Measurements from ENCODE around the gene OGA. TPM values are rescaled to one million over a fixed set of nuclear protein-coding genes. Genes with fewer than 3 reads are reported as not detected.

OGA gene
- total and polyA plus RNA-seq, 9 of the 15 experiments (the other 6 are each of a cell fraction or from before 2014, with no cell fraction given) = 13.5 to 73.5 (median 59.5) TPM

DNA sequence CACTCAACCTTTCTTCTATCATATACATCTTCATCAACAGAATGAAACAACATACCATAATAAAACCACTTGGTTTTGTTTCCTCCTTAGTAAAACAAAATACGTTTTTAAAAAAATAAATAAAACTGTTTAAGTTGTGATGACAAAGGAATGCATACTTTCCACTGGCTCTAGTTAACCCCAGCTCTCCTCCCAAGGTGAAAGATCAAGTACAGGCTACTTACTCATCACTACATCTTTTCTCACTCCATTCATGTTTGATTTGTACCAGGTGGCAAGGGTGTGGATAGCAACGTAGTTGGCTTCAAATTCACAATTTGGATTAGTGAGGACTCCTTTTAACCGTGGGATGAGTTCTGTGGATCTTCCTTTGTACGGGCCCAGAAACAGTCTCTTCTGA, 14.7 kb downstream of the OGA start:
- ChIA-PET CTCF (ENCODE audit: low intra/inter-chr PET ratio) (no interaction called here), POLR2A (interaction anchor here (0.6 to 2.1 kb wide), 3 partner anchors 8 to 328 kb away, joined by 3 to 6 read pairs (median 4); no protein-coding TSS in a partner anchor)
- Histone ChIP-seq H3K4me1 (replicated peaks in 1 of 2; ENCODE audit: control insufficient read depth in 2 of 2, insufficient read depth in 2 of 2, low read length in 2 of 2) (peaks cover 0 to 4% of the 10 kb centered on the region in 2 experiments; a peak in 1 of 5 replicates), H3K27me3 (ENCODE audit: control insufficient read depth in 2 of 2, insufficient read depth in 2 of 2, low read length in 2 of 2) (no peaks in the 10 kb centered on the region), H3K4me3 (no peak overlapping the region), H3K9me3 (replicated peaks; ENCODE audit: control insufficient read depth, insufficient read depth, low read depth, low read length) (no peaks in the 10 kb centered on the region), H3K4me2 (ENCODE audit: insufficient read depth, low read length) (no peak overlapping the region), H3K9ac (ENCODE audit: insufficient read depth in 1 of 2, low read depth in 2 of 2, low read length in 2 of 2) (no peak overlapping the region), H3K9me1 (ENCODE audit: control insufficient read depth, insufficient read depth, low read length) (no peaks in the 10 kb centered on the region), H4K20me1 (replicated peaks; ENCODE audit: control insufficient read depth, insufficient read depth, low read length) (no peaks in the 10 kb centered on the region; the same call in 1 of the 2 replicates), H3K36me3 (ENCODE audit: control insufficient read depth, insufficient read depth, low read length) (peaks cover 90% of the 10 kb centered on the region), H3K79me2 (ENCODE audit: control insufficient read depth, insufficient read depth, low read length) (peaks cover 27% of the 10 kb centered on the region), H2AFZ (ENCODE audit: low read depth, low read length) (no peak overlapping the region), H3K27ac (ENCODE audit: extremely low read depth, low read depth, low read length) (no peak overlapping the region)
- in situ Hi-C loops (cut with MboI) (no loop called here), intact Hi-C loops (cut with micrococcal nuclease) (no loop called here)
- WGBS (ENCODE audit: insufficient coverage, low coverage, missing lambda C conversion rate) = 90% methylated on average over 4 of the region's 4 CpGs
- DNase-seq (ENCODE audit: extremely low read depth in 1 of 4, low spot score in 3 of 4) (no peak), ATAC-seq (no peak), FAIRE-seq (no peak)
- BruUV-seq (replicated peaks) = no TSS peak
- TF ChIP-seq TRIM28 (IDR thresholded peaks at IDR 0.05) = no peak
- TF ChIP-seq, protein P1, sequence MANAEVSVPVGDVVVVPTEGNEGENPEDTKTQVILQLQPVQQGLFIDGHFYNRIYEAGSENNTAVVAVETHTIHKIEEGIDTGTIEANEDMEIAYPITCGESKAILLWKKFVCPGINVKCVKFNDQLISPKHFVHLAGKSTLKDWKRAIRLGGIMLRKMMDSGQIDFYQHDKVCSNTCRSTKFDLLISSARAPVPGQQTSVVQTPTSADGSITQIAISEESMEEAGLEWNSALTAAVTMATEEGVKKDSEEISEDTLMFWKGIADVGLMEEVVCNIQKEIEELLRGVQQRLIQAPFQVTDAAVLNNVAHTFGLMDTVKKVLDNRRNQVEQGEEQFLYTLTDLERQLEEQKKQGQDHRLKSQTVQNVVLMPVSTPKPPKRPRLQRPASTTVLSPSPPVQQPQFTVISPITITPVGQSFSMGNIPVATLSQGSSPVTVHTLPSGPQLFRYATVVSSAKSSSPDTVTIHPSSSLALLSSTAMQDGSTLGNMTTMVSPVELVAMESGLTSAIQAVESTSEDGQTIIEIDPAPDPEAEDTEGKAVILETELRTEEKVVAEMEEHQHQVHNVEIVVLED (CRISPR knock-in tag; IDR thresholded peaks at IDR 0.05) = no peak
- TF ChIP-seq, protein P2, sequence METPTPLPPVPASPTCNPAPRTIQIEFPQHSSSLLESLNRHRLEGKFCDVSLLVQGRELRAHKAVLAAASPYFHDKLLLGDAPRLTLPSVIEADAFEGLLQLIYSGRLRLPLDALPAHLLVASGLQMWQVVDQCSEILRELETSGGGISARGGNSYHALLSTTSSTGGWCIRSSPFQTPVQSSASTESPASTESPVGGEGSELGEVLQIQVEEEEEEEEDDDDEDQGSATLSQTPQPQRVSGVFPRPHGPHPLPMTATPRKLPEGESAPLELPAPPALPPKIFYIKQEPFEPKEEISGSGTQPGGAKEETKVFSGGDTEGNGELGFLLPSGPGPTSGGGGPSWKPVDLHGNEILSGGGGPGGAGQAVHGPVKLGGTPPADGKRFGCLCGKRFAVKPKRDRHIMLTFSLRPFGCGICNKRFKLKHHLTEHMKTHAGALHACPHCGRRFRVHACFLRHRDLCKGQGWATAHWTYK (CRISPR knock-in tag; IDR thresholded peaks at IDR 0.05) = no peak
- TF ChIP-seq ZNF197 (CRISPR knock-in tag; IDR thresholded peaks at IDR 0.05; ENCODE audit: low read depth) = no peak
- no peak for TF ChIP-seq ZNF586 (CRISPR knock-in tag; conservative IDR thresholded peaks at IDR 0.05)
- TF ChIP-seq ZNF707 (CRISPR knock-in tag; conservative IDR thresholded peaks at IDR 0.05) = no peak
- no peak for TF ChIP-seq POLR2AphosphoS5 (IDR thresholded peaks at IDR 0.05; ENCODE audit: control insufficient read depth, insufficient read depth, low read depth, low read length)
- no peak for TF ChIP-seq KLF6 (CRISPR knock-in tag; IDR thresholded peaks at IDR 0.05; ENCODE audit: borderline replicate concordance)
- TF ChIP-seq, protein P3, sequence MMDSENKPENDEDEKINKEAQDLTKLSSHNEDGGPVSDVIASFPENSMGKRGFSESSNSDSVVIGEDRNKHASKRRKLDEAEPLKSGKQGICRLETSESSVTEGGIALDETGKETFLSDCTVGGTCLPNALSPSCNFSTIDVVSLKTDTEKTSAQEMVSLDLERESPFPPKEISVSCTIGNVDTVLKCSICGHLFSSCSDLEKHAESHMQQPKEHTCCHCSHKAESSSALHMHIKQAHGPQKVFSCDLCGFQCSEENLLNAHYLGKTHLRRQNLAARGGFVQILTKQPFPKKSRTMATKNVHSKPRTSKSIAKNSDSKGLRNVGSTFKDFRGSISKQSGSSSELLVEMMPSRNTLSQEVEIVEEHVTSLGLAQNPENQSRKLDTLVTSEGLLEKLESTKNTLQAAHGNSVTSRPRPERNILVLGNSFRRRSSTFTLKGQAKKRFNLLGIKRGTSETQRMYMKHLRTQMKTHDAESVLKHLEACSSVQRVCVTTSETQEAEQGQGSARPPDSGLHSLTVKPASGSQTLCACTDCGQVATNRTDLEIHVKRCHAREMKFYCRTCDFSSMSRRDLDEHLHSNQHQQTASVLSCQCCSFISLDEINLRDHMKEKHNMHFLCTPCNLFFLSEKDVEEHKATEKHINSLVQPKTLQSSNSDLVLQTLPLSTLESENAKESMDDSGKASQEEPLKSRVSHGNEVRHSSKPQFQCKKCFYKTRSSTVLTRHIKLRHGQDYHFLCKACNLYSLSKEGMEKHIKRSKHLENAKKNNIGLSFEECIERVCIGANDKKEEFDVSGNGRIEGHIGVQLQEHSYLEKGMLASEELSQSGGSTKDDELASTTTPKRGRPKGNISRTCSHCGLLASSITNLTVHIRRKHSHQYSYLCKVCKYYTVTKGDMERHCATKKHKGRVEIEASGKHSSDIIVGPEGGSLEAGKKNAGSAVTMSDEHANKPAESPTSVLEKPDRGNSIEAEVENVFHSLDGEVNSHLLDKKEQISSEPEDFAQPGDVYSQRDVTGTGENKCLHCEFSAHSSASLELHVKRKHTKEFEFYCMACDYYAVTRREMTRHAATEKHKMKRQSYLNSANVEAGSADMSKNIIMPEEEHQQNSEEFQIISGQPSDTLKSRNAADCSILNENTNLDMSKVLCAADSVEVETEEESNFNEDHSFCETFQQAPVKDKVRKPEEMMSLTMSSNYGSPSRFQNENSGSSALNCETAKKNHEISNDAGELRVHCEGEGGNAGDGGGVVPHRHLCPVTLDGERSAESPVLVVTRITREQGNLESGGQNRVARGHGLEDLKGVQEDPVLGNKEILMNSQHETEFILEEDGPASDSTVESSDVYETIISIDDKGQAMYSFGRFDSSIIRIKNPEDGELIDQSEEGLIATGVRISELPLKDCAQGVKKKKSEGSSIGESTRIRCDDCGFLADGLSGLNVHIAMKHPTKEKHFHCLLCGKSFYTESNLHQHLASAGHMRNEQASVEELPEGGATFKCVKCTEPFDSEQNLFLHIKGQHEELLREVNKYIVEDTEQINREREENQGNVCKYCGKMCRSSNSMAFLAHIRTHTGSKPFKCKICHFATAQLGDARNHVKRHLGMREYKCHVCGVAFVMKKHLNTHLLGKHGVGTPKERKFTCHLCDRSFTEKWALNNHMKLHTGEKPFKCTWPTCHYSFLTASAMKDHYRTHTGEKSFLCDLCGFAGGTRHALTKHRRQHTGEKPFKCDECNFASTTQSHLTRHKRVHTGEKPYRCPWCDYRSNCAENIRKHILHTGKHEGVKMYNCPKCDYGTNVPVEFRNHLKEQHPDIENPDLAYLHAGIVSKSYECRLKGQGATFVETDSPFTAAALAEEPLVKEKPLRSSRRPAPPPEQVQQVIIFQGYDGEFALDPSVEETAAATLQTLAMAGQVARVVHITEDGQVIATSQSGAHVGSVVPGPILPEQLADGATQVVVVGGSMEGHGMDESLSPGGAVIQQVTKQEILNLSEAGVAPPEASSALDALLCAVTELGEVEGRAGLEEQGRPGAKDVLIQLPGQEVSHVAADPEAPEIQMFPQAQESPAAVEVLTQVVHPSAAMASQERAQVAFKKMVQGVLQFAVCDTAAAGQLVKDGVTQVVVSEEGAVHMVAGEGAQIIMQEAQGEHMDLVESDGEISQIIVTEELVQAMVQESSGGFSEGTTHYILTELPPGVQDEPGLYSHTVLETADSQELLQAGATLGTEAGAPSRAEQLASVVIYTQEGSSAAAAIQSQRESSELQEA (IDR thresholded peaks at IDR 0.05; ENCODE audit: low read depth) = no peak
- TF ChIP-seq BRD9 (IDR thresholded peaks at IDR 0.05; ENCODE audit: low read depth, partially characterized antibody) = no peak

Measured in K562 (cell line).